Erythroblast (primary cell): ENCODE results near the gene ZNF26.
"Not testable (repeated sequence)": the region's sequence is repeated elsewhere in the genome, so short reads cannot be mapped to it uniquely, and the experiment has no call there.

ENCODE experiments used
- GATA1 ChIP-seq: IDR thresholded peaks from 2 replicates; pipeline ENCODE4 v1.6.1; 2011; ENCODE audit warnings: low read depth, mild to moderate bottlenecking, control low read depth, low read length, moderate library complexity
- POLR2A ChIP-seq: IDR thresholded peaks from 2 replicates; pipeline ENCODE4 v1.6.1; 2011; ENCODE audit warnings: mild to moderate bottlenecking, low read length

DNA sequence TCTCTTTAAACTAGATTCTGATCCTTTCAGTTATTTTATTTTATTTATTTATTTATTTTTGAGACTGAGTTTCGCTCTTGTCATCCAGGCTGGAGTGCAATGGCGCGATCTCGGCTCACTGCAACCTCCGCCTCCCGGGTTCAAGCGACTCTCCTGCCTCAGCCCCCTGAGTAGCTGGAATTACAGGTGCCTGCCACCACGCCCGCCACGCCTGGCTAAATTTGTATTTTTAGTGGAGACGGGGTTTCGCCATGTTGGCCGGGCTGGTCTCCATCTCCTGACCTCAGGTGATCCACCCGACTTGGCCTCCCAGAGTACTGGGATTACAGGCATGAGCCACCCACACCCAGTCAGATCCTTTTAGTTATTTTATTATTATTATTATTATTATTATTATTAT, 24.4 kb upstream of the ZNF26 start:
- TF ChIP-seq POLR2A, GATA1: not testable (repeated sequence)
